Uterus (tissue), 2 donors: ENCODE results near the gene STARD4.

ENCODE experiments used
- POLR2A ChIP-seq, 2 donors: fragments of 450-650 bp; IDR thresholded peaks; one replicate each; pipeline ENCODE4 v1.6.1; 2016; ENCODE audit warnings: antibody characterized with exemption in 2 of 2, mild to moderate bottlenecking in 1 of 2, moderate library complexity in 1 of 2
- TF ChIP-seq, protein P1 (sequence below), 4 experiments: fragments of 200-600 bp in 2 of 4; fragments of 450-650 bp in 2 of 4; sonication (generic) in 2 of 4; IDR thresholded peaks; one replicate each; pipeline ENCODE4 v1.5.1; 2016 to 2019; ENCODE audit warnings: antibody characterized with exemption in 4 of 4, mild to moderate bottlenecking in 2 of 4, moderate library complexity in 1 of 4

DNA sequence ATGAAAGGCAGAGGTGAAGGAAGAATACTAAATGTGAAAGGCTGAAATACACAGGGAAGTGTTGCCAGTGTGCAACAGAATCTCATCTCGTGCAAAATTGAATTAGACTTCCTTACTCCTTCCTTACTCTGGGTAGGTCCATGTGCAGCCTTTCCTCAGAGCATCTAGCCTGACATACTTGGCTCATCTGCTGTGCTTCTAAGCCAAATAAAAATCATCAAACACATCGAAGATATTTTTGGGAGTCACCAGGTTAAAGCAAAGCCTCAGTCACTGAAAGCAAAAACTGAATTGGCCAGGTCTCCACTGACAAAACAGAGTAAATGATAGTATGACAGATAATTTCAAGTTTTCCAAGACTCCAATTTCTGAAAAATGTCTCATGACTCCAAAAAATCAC lies 19.3 kb downstream of the STARD4 start:
- TF ChIP-seq POLR2A (IDR thresholded peaks at IDR 0.05): no peak
- TF ChIP-seq, protein P1, sequence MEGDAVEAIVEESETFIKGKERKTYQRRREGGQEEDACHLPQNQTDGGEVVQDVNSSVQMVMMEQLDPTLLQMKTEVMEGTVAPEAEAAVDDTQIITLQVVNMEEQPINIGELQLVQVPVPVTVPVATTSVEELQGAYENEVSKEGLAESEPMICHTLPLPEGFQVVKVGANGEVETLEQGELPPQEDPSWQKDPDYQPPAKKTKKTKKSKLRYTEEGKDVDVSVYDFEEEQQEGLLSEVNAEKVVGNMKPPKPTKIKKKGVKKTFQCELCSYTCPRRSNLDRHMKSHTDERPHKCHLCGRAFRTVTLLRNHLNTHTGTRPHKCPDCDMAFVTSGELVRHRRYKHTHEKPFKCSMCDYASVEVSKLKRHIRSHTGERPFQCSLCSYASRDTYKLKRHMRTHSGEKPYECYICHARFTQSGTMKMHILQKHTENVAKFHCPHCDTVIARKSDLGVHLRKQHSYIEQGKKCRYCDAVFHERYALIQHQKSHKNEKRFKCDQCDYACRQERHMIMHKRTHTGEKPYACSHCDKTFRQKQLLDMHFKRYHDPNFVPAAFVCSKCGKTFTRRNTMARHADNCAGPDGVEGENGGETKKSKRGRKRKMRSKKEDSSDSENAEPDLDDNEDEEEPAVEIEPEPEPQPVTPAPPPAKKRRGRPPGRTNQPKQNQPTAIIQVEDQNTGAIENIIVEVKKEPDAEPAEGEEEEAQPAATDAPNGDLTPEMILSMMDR (IDR thresholded peaks at IDR 0.05): no peak
